Amniotic epithelial cell (primary cell): ENCODE data around the gene BFAR.
A peak's percentile ranks its signal among the peaks of the same experiment; 100 is the strongest.

Source experiments
- DNase-seq: peaks from one replicate; pipeline ENCODE4 v3.0.0-alpha.2; 2010; ENCODE audit warnings: low read depth

The BFAR gene

GRCh38 chr16:14632693-14633569 lies at the start of gene BFAR:
Gene BFAR, plus strand, starts transcription at chr16:14632951. Its CDS starts 11,396 bp downstream, at chr16:14644347.
- DNase-seq = peak; percentile 93

- no peak for DNase-seq
These were observed 47.5 kb upstream of the BFAR start for GRCh38 chr16:14585287-14585686.

GRCh38 chr16:14586637-14587305 lies 46.0 kb upstream of the BFAR start:
- DNase-seq = no peak

GRCh38 chr16:14600164-14600563 lies 32.6 kb upstream of the BFAR start:
- DNase-seq = peak; percentile 32

GRCh38 chr16:14602443-14602963 lies 30.2 kb upstream of the BFAR start:
- DNase-seq = no peak

GRCh38 chr16:14606102-14606501 lies 26.6 kb upstream of the BFAR start:
- no peak for DNase-seq

- DNase-seq = no peak
These were observed 24.6 kb upstream of the BFAR start for GRCh38 chr16:14608111-14608566.

GRCh38 chr16:14608604-14609003 lies 24.1 kb upstream of the BFAR start:
- peak; percentile 3 for DNase-seq

- DNase-seq = no peak
These were observed 23.0 kb upstream of the BFAR start for GRCh38 chr16:14609716-14610115.

- no peak for DNase-seq
These were observed 21.1 kb upstream of the BFAR start for GRCh38 chr16:14611660-14612059.

- no peak for DNase-seq
These were observed 18.8 kb upstream of the BFAR start for GRCh38 chr16:14613991-14614390.

- DNase-seq = no peak
These were observed 16.5 kb upstream of the BFAR start for GRCh38 chr16:14616280-14616679.

- no peak for DNase-seq
These were observed 14.2 kb upstream of the BFAR start for GRCh38 chr16:14618566-14618965.

- DNase-seq = no peak
These were observed 5.7 kb upstream of the BFAR start for GRCh38 chr16:14627078-14627477.

GRCh38 chr16:14628806-14629611 lies 3.7 kb upstream of the BFAR start:
- peak; percentile 2 for DNase-seq

GRCh38 chr16:14629612-14629918 lies 3.2 kb upstream of the BFAR start:
- peak; percentile 7 for DNase-seq

GRCh38 chr16:14629919-14630619 lies 2.7 kb upstream of the BFAR start, which contains the start of gene PARN:
Gene PARN, minus strand, starts transcription at chr16:14630260. Its CDS starts 135 bp downstream, at chr16:14630125.
- peak; percentile 93 for DNase-seq

GRCh38 chr16:14630620-14631330 lies 2.0 kb upstream of the BFAR start:
- DNase-seq = peak; percentile 5

- DNase-seq = no peak
These were observed 1.6 kb downstream of the BFAR start for GRCh38 chr16:14634389-14634725.

- DNase-seq = no peak
These were observed 2.8 kb downstream of the BFAR start for GRCh38 chr16:14635395-14636165.
